Gastrocnemius medialis (tissue), 4 donors: ENCODE results near the gene PARP6. TPM values are rescaled to one million over a fixed set of nuclear protein-coding genes. Genes with fewer than 3 reads are reported as not detected.

Source experiments
- ATAC-seq, 2 donors: fragments of 150-250 bp; one replicate each; pipeline ENCODE4 v1.9.1; 2016
- DNase-seq, 2 donors: peaks; one replicate each; pipeline ENCODE4 v3.0.0-alpha.2; 2019
- H3K27ac ChIP-seq, 4 donors: fragments of 200-600 bp; sonication (generic); 1 replicate in 1 of 4; 2 replicates in 3 of 4; pipeline ENCODE4 v1.5.1; 2016 to 2018; ENCODE audit warnings: mild to moderate bottlenecking in 2 of 4, moderate library complexity in 1 of 4
- H3K27me3 ChIP-seq, 3 donors: fragments of 200-600 bp; sonication (generic) in 2 of 3; 1 replicate in 1 of 3; 2 replicates in 2 of 3; pipeline versions ENCODE4 v1.5.1 to v1.6.0; 2016 to 2019; ENCODE audit warnings: mild to moderate bottlenecking in 1 of 3, moderate library complexity in 1 of 3
- H3K36me3 ChIP-seq, 2 donors: fragments of 200-600 bp; sonication (generic) in 1 of 2; one replicate each; pipeline ENCODE4 v1.5.1; 2017 to 2018
- H3K4me1 ChIP-seq, 2 donors: fragments of 200-600 bp; sonication (generic) in 1 of 2; one replicate each; pipeline ENCODE4 v1.5.1; 2016 to 2017; ENCODE audit warnings: mild to moderate bottlenecking in 2 of 2
- H3K4me3 ChIP-seq, 4 donors: fragments of 200-600 bp; sonication (generic) in 3 of 4; 1 replicate in 1 of 4; 2 replicates in 3 of 4; pipeline ENCODE4 v1.5.1; 2016 to 2019; ENCODE audit warnings: mild to moderate bottlenecking in 2 of 4
- H3K9me3 ChIP-seq, 3 donors: fragments of 200-600 bp; sonication (generic) in 2 of 3; 1 replicate in 1 of 3; 2 replicates in 2 of 3; pipeline ENCODE4 v1.5.1; 2016 to 2019
- CTCF ChIP-seq, 5 experiments: fragments of 450-650 bp in 3 of 5; fragments of 200-600 bp in 2 of 5; sonication (generic) in 2 of 5; IDR thresholded peaks in 4 of 5; conservative IDR thresholded peaks in 1 of 5; 1 replicate in 4 of 5; 2 replicates in 1 of 5; pipeline ENCODE4 v1.5.1; 2016 to 2019; ENCODE audit warnings: antibody characterized with exemption in 5 of 5, mild to moderate bottlenecking in 3 of 5, moderate library complexity in 3 of 5
- POLR2A ChIP-seq, 2 donors: fragments of 450-650 bp; IDR thresholded peaks; one replicate each; pipeline ENCODE4 v1.6.1; 2017; ENCODE audit warnings: antibody characterized with exemption in 2 of 2, mild to moderate bottlenecking in 2 of 2, moderate library complexity in 2 of 2
- in situ Hi-C, 4 donors: fragments of 200-750 bp; cut with MboI; loops; one replicate each; pipeline versions ENCODE4 v1.15.0 to v1.8.0; 2017; ENCODE audit warnings: low sequenced_read_pairs in 4 of 4
- intact Hi-C: fragments of 100-400 bp; cut with DNase I; formaldehyde crosslinking; loops from one replicate; pipeline ENCODE4 v1.15.1; 2023; ENCODE audit warnings: low total_unique reads
- total RNA-seq, 4 donors: library from RNA; depleted of rRNA; stranded (reverse); fragments of >200 nt; gene quantifications; one replicate each; pipeline versions ENCODE4 v1.1.0 to v1.2.3, GENCODE V29; 2016

PARP6 gene
- total RNA-seq, 4 donors from 2014 or later, result 51.7 to 84.7 (median 66.9) TPM

- no peaks in the 10 kb centered on the region for H3K27me3 ChIP-seq
- intact Hi-C loops, result no loop called here
- peaks cover 0 to 5% of the 10 kb centered on the region in 2 donors for H3K36me3 ChIP-seq
- ATAC-seq (no peak), DNase-seq (no peak)
- TF ChIP-seq CTCF (IDR thresholded peaks at IDR 0.05 in 4 of 5, conservative IDR thresholded peaks at IDR 0.05 in 1 of 5), result no peak
- TF ChIP-seq POLR2A (IDR thresholded peaks at IDR 0.05), result no peak
- H3K27ac ChIP-seq, result no peak overlapping the region
- H3K4me1 ChIP-seq, result no peaks in the 10 kb centered on the region
- in situ Hi-C loops, result loop anchor here in 1 of 4 donors (10.0 kb wide), 1 partner anchor 81 kb away; the partner anchor contains the start of gene PARP6
- H3K4me3 ChIP-seq, result no peak overlapping the region
- H3K9me3 ChIP-seq, result no peaks in the 10 kb centered on the region
Measured at GRCh38 chr15:72193836-72194396, 78.4 kb downstream of the PARP6 start.

DNA sequence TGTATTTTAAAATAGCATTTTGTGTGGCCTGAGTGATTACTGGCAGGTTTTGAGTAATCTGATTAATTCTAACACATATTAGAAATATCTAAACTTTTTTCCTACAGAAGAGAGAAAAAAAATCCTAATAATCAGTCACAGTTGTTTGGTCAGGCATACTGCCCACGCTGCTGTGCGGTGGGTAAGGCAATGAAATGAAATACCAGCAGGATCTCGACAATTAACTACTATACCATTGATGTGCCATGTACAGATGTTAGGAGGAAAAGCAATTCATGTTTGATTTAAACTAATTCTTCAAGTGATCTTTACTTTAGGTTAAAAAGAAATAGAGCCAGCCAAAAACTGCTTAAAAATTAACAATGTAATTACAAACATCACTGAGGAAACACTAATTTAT is 79.9 kb downstream of the PARP6 start:
- no peak for ATAC-seq
- no peak for TF ChIP-seq POLR2A (IDR thresholded peaks at IDR 0.05)
- TF ChIP-seq CTCF (IDR thresholded peaks at IDR 0.05 in 4 of 5, conservative IDR thresholded peaks at IDR 0.05 in 1 of 5), result no peak
- intact Hi-C loops (no loop called here), in situ Hi-C loops (loop anchor here in 1 of 4 donors (10.0 kb wide), 1 partner anchor 82 kb away; the partner anchor contains the start of gene PARP6)
- Histone ChIP-seq H3K9me3 (no peaks in the 10 kb centered on the region), H3K27ac (no peak overlapping the region), H3K4me1 (no peaks in the 10 kb centered on the region), H3K27me3 (no peaks in the 10 kb centered on the region), H3K36me3 (no peaks in the 10 kb centered on the region), H3K4me3 (no peak overlapping the region)
- DNase-seq, result no peak

Other genes starting within 250 kb of the PARP6 start
- gene MYO9A, start 154.4 kb downstream of the PARP6 start, total RNA-seq, result 10 to 100 TPM; 21.0 to 40.9 (median 24.2) TPM
- gene SENP8, start 154.2 kb downstream of the PARP6 start, total RNA-seq, result 1 to 10 TPM; 1.0 to 3.6 (median 2.7) TPM
- not detected for gene GRAMD2A, start 74.8 kb downstream of the PARP6 start, total RNA-seq
- 100 to 1,000 TPM; 691 to 946 (median 810) TPM for gene PKM, start 41.4 kb downstream of the PARP6 start, total RNA-seq
- gene CELF6, start 47.6 kb upstream of the PARP6 start, total RNA-seq, result 1 to 10 TPM in 1 of 4 donors, under 1 TPM in 2, not detected in 1; 0.13 to 2.4 (median 0.49) TPM
- 10 to 100 TPM; 29.4 to 51.5 (median 40.0) TPM for gene HEXA, start 103.5 kb upstream of the PARP6 start, total RNA-seq
- not detected for gene TMEM202, start 125.8 kb upstream of the PARP6 start, total RNA-seq
- 10 to 100 TPM; 46.3 to 85.6 (median 68.3) TPM for gene ARIH1, start 201.8 kb upstream of the PARP6 start, total RNA-seq